Fibroblast of lung (primary cell): ENCODE data around the gene RASL11A.

ENCODE experiments used
- EZH2 ChIP-seq: IDR thresholded peaks from 2 replicates; pipeline ENCODE4 v1.5.1; 2012; ENCODE audit warnings: low read length, control low read depth, mild to moderate bottlenecking; ENCODE audit errors: missing control alignments
- TF ChIP-seq, protein P1 (sequence below), 2 donors: IDR thresholded peaks in 1 of 2; conservative IDR thresholded peaks in 1 of 2; 1 replicate in 1 of 2; 2 replicates in 1 of 2; pipeline ENCODE4 v1.5.1; 2011 to 2012; ENCODE audit warnings: low read length in 2 of 2, control low read depth in 1 of 2, inconsistent platforms in 1 of 2, low read depth in 1 of 2, mild to moderate bottlenecking in 1 of 2

DNA sequence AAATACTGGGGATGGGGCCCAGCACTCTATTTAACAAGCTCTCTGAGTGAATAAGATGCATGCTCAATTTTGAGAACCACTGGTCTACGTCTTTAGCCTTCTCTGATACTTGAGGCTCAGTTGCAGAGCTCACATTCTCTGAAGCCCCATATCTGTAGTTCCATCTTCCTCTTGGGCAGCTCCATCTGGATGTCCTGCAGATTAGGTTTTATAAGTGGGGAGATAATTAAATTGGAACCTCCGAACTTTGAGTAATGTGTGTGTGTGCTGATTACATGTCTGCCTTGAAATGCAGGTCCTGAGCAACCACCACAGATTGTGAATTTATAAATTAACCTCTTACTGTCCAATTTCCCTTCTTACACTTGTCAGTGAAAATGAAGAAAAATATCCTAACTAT lies 7.2 kb upstream of the RASL11A start:
- TF ChIP-seq, protein P1, sequence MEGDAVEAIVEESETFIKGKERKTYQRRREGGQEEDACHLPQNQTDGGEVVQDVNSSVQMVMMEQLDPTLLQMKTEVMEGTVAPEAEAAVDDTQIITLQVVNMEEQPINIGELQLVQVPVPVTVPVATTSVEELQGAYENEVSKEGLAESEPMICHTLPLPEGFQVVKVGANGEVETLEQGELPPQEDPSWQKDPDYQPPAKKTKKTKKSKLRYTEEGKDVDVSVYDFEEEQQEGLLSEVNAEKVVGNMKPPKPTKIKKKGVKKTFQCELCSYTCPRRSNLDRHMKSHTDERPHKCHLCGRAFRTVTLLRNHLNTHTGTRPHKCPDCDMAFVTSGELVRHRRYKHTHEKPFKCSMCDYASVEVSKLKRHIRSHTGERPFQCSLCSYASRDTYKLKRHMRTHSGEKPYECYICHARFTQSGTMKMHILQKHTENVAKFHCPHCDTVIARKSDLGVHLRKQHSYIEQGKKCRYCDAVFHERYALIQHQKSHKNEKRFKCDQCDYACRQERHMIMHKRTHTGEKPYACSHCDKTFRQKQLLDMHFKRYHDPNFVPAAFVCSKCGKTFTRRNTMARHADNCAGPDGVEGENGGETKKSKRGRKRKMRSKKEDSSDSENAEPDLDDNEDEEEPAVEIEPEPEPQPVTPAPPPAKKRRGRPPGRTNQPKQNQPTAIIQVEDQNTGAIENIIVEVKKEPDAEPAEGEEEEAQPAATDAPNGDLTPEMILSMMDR (conservative IDR thresholded peaks at IDR 0.05 in 1 of 2, IDR thresholded peaks at IDR 0.05 in 1 of 2; ENCODE audit: low read depth in 1 of 2, low read length in 2 of 2): no peak
- no peak for TF ChIP-seq EZH2
